Lower lobe of right lung (tissue), 2 donors: ENCODE data around the gene NEDD9. TPM values are rescaled to one million over a fixed set of nuclear protein-coding genes. Genes with fewer than 3 reads are reported as not detected.

Experiments
- ATAC-seq, 2 donors: fragments of 200-7000 bp; cut with Tn5 transposase; one replicate each; pipeline ENCODE4 v1.9.1; 2020 to 2022; ENCODE audit warnings: mild to moderate bottlenecking in 2 of 2, moderate library complexity in 2 of 2
- DNase-seq: peaks from one replicate; pipeline ENCODE4 v3.0.0-alpha.2; 2020
- H3K27ac ChIP-seq: fragments of 200-600 bp; one replicate; pipeline ENCODE4 v1.8.0; 2022
- H3K27me3 ChIP-seq: fragments of 200-600 bp; one replicate; pipeline ENCODE4 v1.8.0; 2022; ENCODE audit warnings: low read depth
- H3K36me3 ChIP-seq: fragments of 200-600 bp; one replicate; pipeline ENCODE4 v1.8.0; 2022; ENCODE audit warnings: mild to moderate bottlenecking
- H3K4me1 ChIP-seq: fragments of 200-600 bp; one replicate; pipeline ENCODE4 v1.8.0; 2022
- H3K4me3 ChIP-seq: fragments of 200-600 bp; one replicate; pipeline ENCODE4 v1.8.0; 2022; ENCODE audit warnings: mild to moderate bottlenecking
- H3K9me3 ChIP-seq: fragments of 200-600 bp; one replicate; pipeline ENCODE4 v1.8.0; 2022
- CTCF ChIP-seq: fragments of 200-600 bp; IDR thresholded peaks from one replicate; pipeline ENCODE4 v1.8.0; 2022; ENCODE audit warnings: antibody characterized with exemption, mild to moderate bottlenecking
- intact Hi-C: fragments of 100-400 bp; cut with DNase I; formaldehyde crosslinking; loops from one replicate; pipeline ENCODE4 v1.11.0; 2022
- total RNA-seq: library from RNA; stranded (reverse); fragmentation: NEBNext Ultra II Directional; extraction: Animal tissue kit (Norgen Biotek cat#: 25700); gene quantifications from one replicate; pipeline ENCODE4 v1.2.1, GENCODE V29; 2021
- donor health status: DM: no; HTN: yes; CAD: no; lungs with severe emphysema.

Gene NEDD9
- total RNA-seq, 1 donor from 2014 or later: 127 TPM

DNA sequence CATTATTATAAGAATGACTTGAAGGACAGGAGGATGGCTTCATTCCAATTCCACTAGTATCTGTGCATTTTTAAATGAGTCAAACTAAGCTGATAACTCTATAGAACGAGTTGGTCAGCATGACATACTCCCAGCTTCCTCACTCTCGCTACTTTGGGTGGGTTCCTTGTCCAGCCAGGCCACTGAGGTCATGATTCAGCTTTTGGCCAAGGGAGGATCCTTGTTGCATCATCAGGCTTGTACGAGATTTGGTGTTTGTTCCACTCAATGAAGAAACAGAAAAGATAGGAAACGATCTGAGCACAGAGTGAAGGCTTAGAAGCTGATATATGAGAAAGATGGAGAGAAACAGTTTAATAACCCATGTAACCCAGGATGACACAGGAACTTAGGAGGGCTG is 19.8 kb downstream of the NEDD9 start:
- DNase-seq (no peak), ATAC-seq (peak; percentile 2 to 22)
- H3K27me3 ChIP-seq: no peaks in the 10 kb centered on the region
- peak overlapping the region; percentile 83 for H3K27ac ChIP-seq
- H3K4me3 ChIP-seq: no peak overlapping the region
- TF ChIP-seq CTCF: no peak
- H3K9me3 ChIP-seq: no peaks in the 10 kb centered on the region
- peaks cover 99% of the 10 kb centered on the region for H3K4me1 ChIP-seq
- peaks cover 64% of the 10 kb centered on the region for H3K36me3 ChIP-seq
- intact Hi-C loops: no loop called here

DNA sequence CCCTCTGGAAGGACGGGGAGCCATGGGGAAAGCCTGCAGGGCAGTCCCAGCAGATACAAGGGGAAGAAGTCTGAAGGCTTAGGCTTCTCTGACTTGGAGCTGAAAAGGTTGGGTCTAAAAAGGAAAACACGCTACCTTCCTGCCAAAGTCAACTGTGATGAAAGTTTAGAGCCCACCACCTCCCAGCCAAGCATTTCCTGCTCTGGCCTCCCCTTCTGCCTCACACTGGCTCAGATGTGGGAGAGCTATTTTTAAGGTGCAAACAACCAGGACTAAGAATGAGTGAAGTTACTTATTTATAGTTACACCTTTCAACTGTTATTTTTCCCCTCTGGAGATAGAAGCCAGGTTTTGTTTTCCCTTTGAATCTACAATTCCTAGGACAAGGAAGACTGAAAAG is 21.2 kb downstream of the NEDD9 start:
- H3K9me3 ChIP-seq: no peaks in the 10 kb centered on the region
- H3K27ac ChIP-seq: peak overlapping the region; percentile 52
- H3K4me3 ChIP-seq: no peak overlapping the region
- DNase-seq (no peak), ATAC-seq (no peak)
- H3K27me3 ChIP-seq: no peaks in the 10 kb centered on the region
- TF ChIP-seq CTCF: no peak
- H3K36me3 ChIP-seq: peaks cover 76% of the 10 kb centered on the region
- intact Hi-C loops: no loop called here
- peaks cover 99% of the 10 kb centered on the region for H3K4me1 ChIP-seq

DNA sequence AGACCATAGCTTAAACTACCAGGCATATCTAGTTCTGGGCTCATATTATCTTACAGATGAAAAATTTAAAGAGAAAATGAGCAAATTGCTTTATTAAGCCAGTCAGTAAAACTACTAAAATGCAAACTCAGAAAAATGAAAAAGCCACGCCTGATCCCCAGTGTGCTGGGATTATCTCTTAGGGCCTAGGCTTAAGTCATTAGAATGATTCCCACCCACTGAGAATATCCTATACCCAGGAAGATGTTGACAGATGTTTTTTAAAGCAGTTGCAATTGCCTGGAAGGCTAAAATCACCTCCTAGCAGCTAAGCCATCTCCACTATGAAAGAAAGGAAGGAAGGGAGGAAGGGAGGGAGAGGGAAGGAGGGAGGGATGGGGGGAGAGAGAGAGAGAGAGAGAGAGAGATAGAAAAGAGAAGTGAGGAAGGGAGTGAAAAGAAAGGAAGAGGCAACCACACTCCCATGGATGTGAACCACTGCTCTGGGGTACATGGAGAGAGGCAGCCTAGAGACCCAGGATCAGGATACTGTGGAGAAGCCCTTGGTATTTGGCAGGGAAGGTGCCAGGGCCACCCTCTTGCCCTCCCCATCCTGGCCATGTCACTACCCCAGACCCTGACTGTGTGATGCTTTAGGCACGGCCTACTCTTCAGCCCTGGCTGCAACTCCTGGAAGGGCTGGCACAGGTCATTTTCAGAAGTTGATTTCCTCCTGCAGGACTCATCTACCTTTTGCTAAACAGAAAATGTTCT is 21.9 kb downstream of the NEDD9 start:
- intact Hi-C loops: no loop called here
- H3K4me3 ChIP-seq: no peak overlapping the region
- H3K27me3 ChIP-seq: no peaks in the 10 kb centered on the region
- no peaks in the 10 kb centered on the region for H3K9me3 ChIP-seq
- peaks cover 99% of the 10 kb centered on the region for H3K4me1 ChIP-seq
- no peak for TF ChIP-seq CTCF
- ATAC-seq (no peak), DNase-seq (no peak)
- H3K27ac ChIP-seq: peak overlapping the region; percentile 54
- peaks cover 81% of the 10 kb centered on the region for H3K36me3 ChIP-seq

GRCh38 chr6:11209906-11210305 is 22.6 kb downstream of the NEDD9 start:
- no peaks in the 10 kb centered on the region for H3K9me3 ChIP-seq
- peaks cover 87% of the 10 kb centered on the region for H3K36me3 ChIP-seq
- H3K4me3 ChIP-seq: no peak overlapping the region
- DNase-seq (no peak), ATAC-seq (no peak)
- peak overlapping the region; percentile 54 for H3K27ac ChIP-seq
- intact Hi-C loops: no loop called here
- H3K4me1 ChIP-seq: peaks cover 94% of the 10 kb centered on the region
- no peaks in the 10 kb centered on the region for H3K27me3 ChIP-seq
- TF ChIP-seq CTCF: no peak

GRCh38 chr6:11209369-11209768 is 23.1 kb downstream of the NEDD9 start:
- no peak overlapping the region for H3K4me3 ChIP-seq
- ATAC-seq (no peak), DNase-seq (no peak)
- H3K27me3 ChIP-seq: no peaks in the 10 kb centered on the region
- H3K4me1 ChIP-seq: peaks cover 89% of the 10 kb centered on the region
- peak overlapping the region; percentile 54 for H3K27ac ChIP-seq
- H3K9me3 ChIP-seq: no peaks in the 10 kb centered on the region
- no peak for TF ChIP-seq CTCF
- intact Hi-C loops: no loop called here
- peaks cover 90% of the 10 kb centered on the region for H3K36me3 ChIP-seq
